ENCODE results near the gene ANAPC2.

GRCh38 chr9:137231372-137232039 is 43.1 kb upstream of the ANAPC2 start:
- TF ChIP-seq, protein P1, sequence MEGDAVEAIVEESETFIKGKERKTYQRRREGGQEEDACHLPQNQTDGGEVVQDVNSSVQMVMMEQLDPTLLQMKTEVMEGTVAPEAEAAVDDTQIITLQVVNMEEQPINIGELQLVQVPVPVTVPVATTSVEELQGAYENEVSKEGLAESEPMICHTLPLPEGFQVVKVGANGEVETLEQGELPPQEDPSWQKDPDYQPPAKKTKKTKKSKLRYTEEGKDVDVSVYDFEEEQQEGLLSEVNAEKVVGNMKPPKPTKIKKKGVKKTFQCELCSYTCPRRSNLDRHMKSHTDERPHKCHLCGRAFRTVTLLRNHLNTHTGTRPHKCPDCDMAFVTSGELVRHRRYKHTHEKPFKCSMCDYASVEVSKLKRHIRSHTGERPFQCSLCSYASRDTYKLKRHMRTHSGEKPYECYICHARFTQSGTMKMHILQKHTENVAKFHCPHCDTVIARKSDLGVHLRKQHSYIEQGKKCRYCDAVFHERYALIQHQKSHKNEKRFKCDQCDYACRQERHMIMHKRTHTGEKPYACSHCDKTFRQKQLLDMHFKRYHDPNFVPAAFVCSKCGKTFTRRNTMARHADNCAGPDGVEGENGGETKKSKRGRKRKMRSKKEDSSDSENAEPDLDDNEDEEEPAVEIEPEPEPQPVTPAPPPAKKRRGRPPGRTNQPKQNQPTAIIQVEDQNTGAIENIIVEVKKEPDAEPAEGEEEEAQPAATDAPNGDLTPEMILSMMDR (IDR thresholded peaks at IDR 0.05; ENCODE audit: low read depth, low read length), result no peak
- no peak for TF ChIP-seq EZH2phosphoT487 (IDR thresholded peaks at IDR 0.05; ENCODE audit: low read depth)

All from OCI-LY3 (cell line).